ENCODE data around the gene BEST1. TPM values are rescaled to one million over a fixed set of nuclear protein-coding genes. Genes with fewer than 3 reads are reported as not detected.

Gene BEST1
- total RNA-seq, 1 experiment from 2014 or later = 0.22 TPM

- H3K4me1 ChIP-seq (ENCODE audit: insufficient read depth, low read length) = peaks cover 81% of the 10 kb centered on the region
- CTCF ChIA-PET = interaction anchor here (0.8 to 1.5 kb wide), 4 partner anchors 82 to 110 kb away, joined by 3 to 9 read pairs (median 4); no protein-coding TSS in a partner anchor
- peak overlapping the region; percentile 98 for H3K27ac ChIP-seq (ENCODE audit: low read length)
- no peak for TF ChIP-seq EZH2 (IDR thresholded peaks at IDR 0.05; ENCODE audit: low read length, unreplicated experiment)
- no peak for TF ChIP-seq EZH2phosphoT487 (IDR thresholded peaks at IDR 0.05; ENCODE audit: borderline replicate concordance, low read length)
- TF ChIP-seq CTCF (conservative IDR thresholded peaks at IDR 0.05; ENCODE audit: low read depth, low read length) = no peak
- H3K4me2 ChIP-seq (ENCODE audit: low read length) = peak overlapping the region; percentile 78
- DNase-seq (no peak), ATAC-seq (no peak)
- intact Hi-C loops (cut with micrococcal nuclease) = loop anchor here (1.0 to 10.0 kb wide), 4 partner anchors 41 to 583 kb away; no protein-coding TSS in a partner anchor
- no peaks in the 10 kb centered on the region for H3K9me2 ChIP-seq (replicated peaks; ENCODE audit: low read length)
- no peaks in the 10 kb centered on the region for H3K9me3 ChIP-seq (ENCODE audit: low read length)
- H3K4me3 ChIP-seq (ENCODE audit: low read length) = peak overlapping the region; percentile 40; the same call in 1 of the 2 replicates
- no peak overlapping the region for H2AFZ ChIP-seq (ENCODE audit: low read length)
- H4K20me1 ChIP-seq (ENCODE audit: low read length) = no peaks in the 10 kb centered on the region
- H3K9ac ChIP-seq (ENCODE audit: low read length) = peak overlapping the region; percentile 89
- H3K36me3 ChIP-seq (ENCODE audit: low read depth, low read length) = no peaks in the 10 kb centered on the region
- H3F3A ChIP-seq (ENCODE audit: low read length, unreplicated experiment) = peaks cover 12% of the 10 kb centered on the region
- H3K79me2 ChIP-seq (ENCODE audit: low read length) = peaks cover 36% of the 10 kb centered on the region
- no peaks in the 10 kb centered on the region for H3K27me3 ChIP-seq (ENCODE audit: low read length)
- BruUV-seq (replicated peaks) = TSS peak; percentile 58
- POLR2A ChIA-PET (ENCODE audit: unreplicated experiment) = interaction anchor here (0.6 to 1.0 kb wide), 7 partner anchors 8 to 602 kb away, joined by 3 to 4 read pairs (median 3); no protein-coding TSS in a partner anchor
These were observed 22.0 kb downstream of the BEST1 start for GRCh38 chr11:61972112-61972671.

DNA sequence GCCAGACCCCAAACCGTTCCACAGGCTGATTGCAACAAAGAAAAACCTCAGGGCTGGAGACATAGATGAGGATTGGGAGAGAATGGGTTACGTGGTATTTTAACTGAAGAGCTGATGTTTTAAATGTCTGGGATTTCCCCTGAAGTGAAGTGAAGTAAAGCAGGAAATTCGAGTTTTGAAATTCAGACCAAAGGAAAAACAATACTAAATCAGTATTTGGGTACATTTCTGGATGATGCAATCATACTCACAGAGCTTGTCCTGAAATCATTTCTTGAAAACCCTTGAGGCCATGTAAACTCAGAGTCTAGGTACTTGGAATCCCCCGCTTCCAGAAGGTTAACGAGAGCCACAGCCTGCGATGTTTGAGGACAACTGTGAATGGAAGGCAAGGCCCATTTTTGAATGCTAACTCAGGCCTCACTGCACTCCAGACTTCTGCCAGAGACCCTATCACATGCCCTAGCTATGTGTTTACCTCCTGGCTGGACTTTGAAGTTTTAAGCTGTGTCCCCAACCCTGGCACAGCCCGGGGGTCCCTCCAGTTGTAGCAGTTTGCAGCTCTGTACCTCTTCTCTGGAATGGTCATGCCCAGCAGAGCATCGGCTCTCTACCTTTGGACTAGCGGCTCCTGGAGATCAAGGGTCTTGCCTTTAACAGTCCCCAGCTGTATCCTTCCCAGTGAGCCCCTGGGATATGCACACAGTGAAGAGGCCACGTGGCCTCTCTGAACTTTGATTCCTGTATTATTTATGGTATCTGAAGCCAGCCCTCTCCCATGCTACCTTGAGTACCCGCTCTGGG, 22.7 kb downstream of the BEST1 start:
- Histone ChIP-seq H3F3A (ENCODE audit: low read length, unreplicated experiment) (peaks cover 12% of the 10 kb centered on the region), H3K79me2 (ENCODE audit: low read length) (peaks cover 30% of the 10 kb centered on the region), H3K36me3 (ENCODE audit: low read depth, low read length) (no peaks in the 10 kb centered on the region), H3K4me1 (ENCODE audit: insufficient read depth, low read length) (peaks cover 81% of the 10 kb centered on the region), H4K20me1 (ENCODE audit: low read length) (no peaks in the 10 kb centered on the region), H3K27ac (ENCODE audit: low read length) (peak overlapping the region; percentile 98), H3K9me2 (replicated peaks; ENCODE audit: low read length) (no peaks in the 10 kb centered on the region), H3K9ac (ENCODE audit: low read length) (peak overlapping the region; percentile 89), H3K27me3 (ENCODE audit: low read length) (no peaks in the 10 kb centered on the region), H3K4me3 (ENCODE audit: low read length) (peak overlapping the region; percentile 40; the same call in 1 of the 2 replicates), H3K4me2 (ENCODE audit: low read length) (peak overlapping the region; percentile 78), H2AFZ (ENCODE audit: low read length) (no peak overlapping the region), H3K9me3 (ENCODE audit: low read length) (no peaks in the 10 kb centered on the region)
- TF ChIP-seq EZH2phosphoT487 (IDR thresholded peaks at IDR 0.05; ENCODE audit: borderline replicate concordance, low read length) (no peak), CTCF (conservative IDR thresholded peaks at IDR 0.05; ENCODE audit: low read depth, low read length) (no peak), EZH2 (IDR thresholded peaks at IDR 0.05; ENCODE audit: low read length, unreplicated experiment) (no peak)
- POLR2A ChIA-PET (ENCODE audit: unreplicated experiment) = interaction anchor here (0.6 to 1.0 kb wide), 5 partner anchors 9 to 601 kb away, joined by 3 to 4 read pairs (median 3); no protein-coding TSS in a partner anchor
- BruUV-seq (replicated peaks) = TSS peak; percentile 2
- peak; percentile 96 for DNase-seq
- CTCF ChIA-PET = interaction anchor here (0.8 kb wide), 1 partner anchor 109 kb away, joined by 4 read pairs; no protein-coding TSS in a partner anchor
- intact Hi-C loops (cut with micrococcal nuclease) = loop anchor here (1.0 to 10.0 kb wide), 4 partner anchors 40 to 582 kb away; no protein-coding TSS in a partner anchor
- ATAC-seq = peak; percentile 3; the same call in 1 of the 2 replicates

All from PC-3 (cell line).